Measurements from ENCODE around the gene TTC33.
"Not testable (repeated sequence)": the region's sequence is repeated elsewhere in the genome, so short reads cannot be mapped to it uniquely, and the experiment has no call there.

The TTC33 gene, protein sequence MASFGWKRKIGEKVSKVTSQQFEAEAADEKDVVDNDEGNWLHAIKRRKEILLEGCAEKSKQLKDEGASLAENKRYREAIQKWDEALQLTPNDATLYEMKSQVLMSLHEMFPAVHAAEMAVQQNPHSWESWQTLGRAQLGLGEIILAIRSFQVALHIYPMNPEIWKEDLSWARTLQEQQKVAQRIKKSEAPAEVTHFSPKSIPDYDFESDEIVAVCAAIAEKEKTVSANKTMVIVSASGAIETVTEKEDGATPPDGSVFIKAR

DNA sequence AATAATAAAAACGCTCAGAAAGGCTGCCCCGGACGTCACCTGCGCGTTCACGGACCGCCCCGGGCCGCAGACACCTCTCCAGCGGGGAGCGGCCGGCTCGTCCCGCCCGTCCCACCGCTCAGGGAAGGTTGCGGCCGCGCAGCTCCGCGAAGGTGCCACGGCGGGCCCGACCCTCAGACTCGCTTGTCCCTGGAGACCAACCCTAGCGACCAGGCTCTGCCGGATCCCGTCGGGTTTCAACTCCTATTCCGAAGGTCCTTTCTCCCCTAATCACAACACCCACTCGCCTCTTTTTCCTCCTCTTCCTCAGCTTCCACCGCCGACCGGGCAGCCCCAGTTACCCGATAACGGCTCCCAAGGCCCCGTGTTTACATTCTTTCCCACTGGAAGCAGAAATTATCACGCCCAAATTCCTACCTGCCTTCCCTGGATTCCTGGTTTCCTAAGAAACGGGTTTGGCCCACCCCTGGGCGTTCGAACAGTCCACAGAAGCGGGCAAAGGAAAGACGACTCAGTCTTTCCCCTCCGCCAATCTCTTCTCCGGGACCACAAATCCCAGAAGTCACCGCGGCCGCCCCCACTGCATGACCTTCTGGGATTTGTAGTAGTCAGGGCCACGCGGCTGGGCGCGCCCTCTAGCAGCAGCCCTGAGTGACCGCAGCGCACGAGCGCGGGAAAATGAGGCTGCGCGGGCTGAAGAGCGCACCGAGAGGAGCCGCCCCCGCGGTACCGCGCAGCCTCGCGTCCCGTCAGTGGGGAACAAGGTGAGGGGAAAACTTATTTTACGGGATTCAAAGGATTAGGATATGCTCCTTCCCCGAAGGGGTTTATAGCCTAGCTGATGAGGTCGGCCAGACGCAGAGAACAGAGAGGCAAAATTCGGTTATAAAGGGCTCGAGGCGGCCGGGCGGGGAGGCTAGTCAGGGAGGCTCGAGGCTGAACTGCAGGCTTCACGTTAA, at the start of gene TTC33:
TSS of gene TTC33 (minus strand) at position 555 of the 959 bp plus-strand sequence. CDS start 8,943 bp downstream, outside the sequence.
- DNase-seq (ENCODE audit: low read depth): peak; percentile 57

DNA sequence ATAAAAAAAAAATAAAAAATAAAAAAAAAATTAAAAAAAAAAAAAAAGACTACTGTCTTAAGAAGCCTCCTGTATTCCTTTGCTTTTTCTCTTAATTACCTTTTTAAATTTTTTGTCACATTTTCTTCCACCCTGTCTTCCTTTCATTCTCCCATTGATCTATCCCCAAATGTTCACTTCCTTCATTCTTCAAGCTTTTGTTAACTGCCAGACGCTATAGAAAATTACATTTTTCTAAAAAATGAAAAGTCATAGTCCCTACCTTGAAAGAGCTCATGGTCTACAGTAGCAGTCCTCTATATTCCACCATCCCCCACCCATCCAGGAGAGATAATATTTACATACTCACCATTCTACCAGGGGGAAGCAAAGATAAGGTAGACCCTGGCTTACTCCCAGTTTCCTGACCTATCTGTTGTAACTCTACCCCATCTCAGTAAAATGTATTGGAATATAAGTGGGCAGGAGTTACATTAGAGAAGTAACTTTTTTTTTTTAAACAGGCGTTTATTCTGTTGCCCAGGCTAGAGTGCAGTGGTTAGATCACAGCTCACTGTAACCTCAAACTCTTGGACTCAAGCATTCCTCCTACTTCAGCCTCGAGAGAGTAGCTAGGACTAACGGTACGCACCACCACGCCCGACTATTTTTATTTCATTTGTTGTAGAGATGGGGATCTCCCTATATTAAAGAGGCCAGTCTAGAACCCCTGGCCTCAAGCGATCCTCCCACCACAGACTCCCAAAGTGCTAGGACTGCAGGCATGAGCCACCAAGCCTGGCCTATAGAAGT, 46.2 kb upstream of the TTC33 start:
- no peak for DNase-seq (ENCODE audit: low read depth)

DNA sequence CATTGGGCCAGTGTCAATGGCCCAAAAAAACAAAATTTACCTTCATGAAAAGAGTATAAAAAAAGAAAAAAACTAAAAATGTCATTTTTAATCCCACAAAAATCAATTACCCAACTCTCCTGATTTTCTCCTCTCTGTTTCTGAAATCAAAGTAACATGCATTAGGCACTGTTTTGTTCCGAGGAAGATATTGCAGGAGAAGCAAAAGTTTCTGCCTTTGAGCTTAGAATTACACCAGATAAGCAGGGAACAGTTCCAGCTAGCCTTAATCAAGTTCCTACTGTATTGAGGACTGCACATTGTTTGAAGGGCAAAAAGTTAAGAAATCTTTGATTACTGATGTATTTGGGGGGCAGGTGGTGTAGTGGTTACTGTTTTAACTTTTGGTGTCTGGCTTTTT, 43.5 kb upstream of the TTC33 start:
- no peak for DNase-seq (ENCODE audit: low read depth)

DNA sequence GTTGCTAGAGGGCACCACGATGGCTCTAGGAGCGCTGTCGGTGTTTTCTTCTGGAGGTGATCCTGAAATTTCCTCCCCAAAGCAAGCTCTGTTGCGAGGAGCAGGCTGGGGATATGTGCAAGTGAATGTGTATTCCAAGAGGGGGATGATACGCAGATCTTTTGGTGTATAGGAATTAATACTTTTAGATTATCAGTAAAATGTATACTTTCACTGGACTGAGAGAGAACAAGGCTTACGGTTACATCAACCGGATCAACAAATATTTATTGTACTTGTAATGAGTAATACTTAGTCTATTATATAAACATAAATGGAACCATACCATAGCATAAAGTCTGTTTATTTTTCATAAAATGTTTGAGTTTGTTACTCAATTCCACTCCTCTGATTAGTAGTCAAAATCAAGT, 43.0 kb upstream of the TTC33 start:
- no peak for DNase-seq (ENCODE audit: low read depth)

DNA sequence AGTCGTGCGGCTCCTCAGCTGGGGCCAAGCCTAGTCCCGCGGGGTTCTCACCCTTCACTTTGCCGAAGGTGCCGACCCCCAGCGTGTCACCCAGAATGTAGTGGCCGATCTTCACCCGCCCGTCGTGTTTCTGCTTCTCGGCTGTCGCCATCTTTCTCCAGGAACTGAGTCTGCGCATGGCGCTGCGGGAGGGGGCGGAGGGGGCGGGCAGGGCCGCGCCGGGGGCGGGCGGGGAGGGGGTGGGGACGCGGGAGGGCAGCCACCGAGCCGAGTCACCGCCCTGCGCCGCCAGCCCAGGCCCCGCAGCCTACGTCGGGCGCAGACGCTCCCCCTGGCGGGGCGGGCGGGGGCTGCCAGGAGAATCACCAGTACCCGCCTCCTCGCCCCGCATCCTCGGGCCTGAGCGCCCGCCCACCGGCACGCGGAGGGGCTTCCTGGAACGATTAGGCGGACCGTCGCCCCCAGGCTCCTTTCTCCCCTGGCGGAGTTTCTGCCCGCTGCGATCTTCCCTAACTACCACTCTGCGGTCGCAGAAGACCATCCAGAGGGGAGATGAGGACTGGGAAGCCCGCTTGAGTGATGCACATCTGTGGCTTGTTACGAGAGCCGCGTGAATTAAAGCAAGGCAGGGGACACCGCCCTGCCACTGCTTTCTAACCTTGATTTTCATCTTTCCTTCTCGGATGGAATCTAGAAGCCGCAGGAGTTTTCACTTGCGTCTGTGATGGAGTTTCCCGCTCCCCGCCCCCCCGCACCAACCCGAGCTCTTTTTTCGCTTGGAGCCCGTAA, 42.4 kb upstream of the TTC33 start, which contains the start of gene PRKAA1:
TSS of gene PRKAA1 (minus strand) at position 363 of the 789 bp plus-strand sequence. CDS start at position 178, 185 bp downstream.
- DNase-seq (ENCODE audit: low read depth): no peak

DNA sequence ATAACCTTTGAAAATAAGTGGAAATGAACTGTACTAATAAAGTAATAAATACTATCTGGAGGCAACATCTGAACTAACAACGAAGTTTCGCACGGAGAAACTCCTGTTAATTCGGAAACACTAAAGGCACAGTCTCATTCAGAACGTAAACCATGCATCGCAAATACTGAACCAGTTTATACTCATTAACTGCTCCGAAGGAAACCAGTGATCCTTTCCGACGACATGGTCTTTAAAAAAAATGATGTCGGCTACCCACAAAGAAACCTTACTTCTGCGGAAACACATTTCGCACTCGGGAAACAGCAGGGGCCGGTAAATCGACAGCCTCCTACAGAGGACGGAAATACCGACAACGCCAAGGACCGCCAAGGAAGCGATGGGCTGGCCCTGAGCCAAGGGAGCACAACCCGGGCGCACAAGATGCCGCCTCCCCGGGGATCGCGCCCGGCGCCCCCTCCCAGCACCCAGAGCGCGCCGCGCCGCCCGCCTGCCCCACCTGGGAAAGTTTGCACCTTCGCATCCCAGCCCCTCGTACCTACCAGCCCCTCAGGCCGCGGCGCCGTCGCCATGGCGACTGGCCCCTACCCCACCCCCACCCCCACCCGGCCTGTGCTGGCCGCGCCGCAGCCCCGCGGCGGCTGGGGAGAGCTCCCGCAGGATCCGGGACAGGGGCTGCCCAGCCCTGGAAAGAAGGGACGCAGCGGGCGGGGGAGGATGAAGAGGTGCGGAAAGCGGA, 41.7 kb upstream of the TTC33 start:
- no peak for DNase-seq (ENCODE audit: low read depth)

DNA sequence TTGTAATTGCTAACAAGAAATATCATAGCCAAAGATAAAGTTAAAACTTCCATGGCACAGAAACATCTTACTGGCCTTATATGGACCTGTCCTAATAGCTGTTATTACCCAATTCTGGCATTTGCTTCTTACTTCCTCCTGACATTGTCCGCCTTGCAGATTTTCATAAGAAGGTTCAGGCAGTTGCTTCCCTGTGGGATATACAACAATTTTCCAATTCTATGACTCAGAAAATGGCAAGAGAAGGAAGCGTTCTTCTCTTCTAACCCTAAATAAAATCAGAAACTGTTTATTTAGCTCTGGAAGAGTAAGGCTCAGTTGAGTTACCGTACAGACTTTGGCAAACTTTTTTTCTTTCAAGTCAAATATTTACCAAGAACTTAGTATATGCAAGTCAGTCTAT, 40.7 kb upstream of the TTC33 start:
- DNase-seq (ENCODE audit: low read depth): no peak

DNA sequence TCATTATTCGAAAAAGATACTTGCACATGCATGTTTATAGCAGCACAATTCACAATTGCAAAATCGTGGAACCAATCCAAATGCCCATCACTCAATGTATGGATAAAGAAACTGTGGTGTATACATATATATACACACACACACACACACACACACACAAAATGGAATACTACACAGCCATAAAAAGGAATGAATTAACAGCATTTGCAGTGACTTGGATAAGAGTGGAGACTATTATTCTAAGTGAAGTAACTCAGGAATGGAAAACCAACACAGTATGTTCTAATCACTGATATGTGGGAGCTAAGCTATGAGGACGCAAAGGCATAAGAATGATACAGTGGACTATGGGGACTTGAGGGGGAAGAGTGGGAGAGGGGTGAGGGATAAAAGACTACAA, 39.1 kb upstream of the TTC33 start:
- DNase-seq (ENCODE audit: low read depth): not testable (repeated sequence)

DNA sequence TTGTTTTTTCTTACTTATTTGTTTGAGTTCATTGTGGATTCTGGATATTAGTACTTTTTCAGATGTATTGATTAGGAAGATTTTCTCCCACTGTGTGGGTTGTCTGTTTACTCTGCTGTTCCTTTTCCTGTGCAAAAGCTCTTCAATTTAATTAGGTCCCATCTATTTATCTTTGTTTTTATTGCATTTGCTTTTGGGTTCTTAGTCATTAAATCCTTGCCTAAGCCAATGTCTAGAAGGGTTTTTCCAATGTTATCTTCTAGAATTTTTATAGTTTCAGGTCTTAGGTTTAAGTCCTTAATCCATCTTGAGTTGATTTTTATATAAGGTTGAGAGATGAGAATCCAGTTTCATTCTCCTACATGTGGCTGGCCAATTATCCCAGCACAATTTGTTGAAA, 38.6 kb upstream of the TTC33 start:
- DNase-seq (ENCODE audit: low read depth): not testable (repeated sequence)

DNA sequence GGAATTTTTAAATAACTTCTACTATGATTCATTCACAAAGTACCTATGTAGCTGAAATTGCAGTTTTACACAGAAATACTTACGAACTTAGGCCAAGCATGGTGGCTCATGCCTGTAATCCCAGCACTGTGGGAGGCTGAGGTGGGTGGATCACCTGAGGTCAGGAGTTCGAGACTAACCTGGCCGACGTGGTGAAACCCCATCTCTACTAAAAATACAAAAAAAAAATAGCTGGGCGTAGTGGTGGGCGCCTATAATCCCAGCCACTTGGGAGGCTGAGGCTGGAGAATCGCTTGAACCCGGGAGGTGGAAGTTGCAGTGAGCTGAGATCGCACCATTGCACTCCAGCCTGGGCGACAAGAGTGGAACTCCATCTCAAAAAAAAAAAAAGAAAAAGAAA, 36.9 kb upstream of the TTC33 start:
- DNase-seq (ENCODE audit: low read depth): not testable (repeated sequence)

DNA sequence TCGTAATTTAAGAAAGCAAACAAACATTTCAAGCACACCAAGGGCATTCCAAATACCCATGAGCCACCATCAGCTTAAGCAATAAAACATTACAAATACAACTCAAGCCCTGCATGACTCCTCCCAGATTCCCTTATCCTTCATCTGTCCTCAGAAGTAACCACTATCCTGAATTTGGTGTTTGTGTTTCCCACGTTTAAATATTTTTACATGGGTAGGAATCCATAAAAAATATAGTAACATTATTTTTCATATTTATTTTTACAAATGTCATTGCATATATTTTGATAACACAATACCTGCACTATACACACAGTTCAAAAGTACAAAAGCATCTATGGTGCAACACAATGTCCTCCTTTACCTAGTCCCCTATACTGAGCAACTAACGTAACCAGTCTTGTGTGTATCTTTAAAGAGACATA, 36.0 kb upstream of the TTC33 start:
- no peak for DNase-seq (ENCODE audit: low read depth)

DNA sequence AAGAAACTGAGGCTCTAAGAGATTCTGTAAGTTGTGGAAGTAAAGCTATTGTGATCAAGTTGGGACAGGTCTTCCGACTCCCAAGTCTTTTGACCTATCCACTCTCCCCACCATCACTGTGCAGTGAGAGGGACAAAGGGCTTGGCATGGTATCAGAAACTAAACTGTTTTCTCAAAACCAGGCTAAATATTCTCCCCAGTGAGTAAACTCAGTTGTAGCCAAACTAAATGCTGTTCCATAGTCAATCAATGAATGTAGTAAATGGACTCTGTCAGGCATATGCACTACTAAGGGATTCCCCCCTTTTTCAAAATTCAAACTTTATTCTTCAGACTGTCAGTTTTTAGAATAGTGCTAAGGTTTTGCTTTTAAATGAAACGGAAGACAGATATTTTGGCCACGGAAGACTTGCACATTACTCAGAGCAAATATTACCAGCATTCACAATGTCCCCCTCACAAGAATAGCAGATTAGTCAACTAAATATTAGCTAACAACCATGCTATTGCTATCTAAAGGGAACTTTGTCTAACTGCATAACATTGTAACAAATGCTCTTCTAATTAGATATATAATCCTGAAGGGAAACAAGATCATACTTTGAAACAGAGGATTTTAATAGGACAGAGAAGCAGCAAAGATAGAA, 35.3 kb upstream of the TTC33 start:
- DNase-seq (ENCODE audit: low read depth): no peak

DNA sequence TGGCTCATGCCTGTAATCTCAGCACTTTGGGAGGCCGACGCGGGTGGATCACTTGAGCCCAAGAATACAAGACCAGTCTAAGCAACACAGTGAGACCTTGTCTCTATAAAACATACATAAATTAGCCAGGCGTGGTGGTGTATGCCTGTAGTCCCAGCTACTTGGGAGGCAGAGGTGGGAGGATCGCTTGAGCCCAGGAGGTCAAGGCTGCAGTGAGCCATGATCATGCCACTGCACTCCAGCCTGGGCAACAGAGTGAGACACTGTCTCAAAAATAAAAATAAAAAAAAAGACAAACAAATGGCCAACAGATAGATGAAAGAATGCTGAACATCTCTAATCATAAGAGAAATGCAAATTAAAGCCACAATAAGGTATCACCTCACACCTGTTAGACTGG, 33.2 kb upstream of the TTC33 start:
- DNase-seq (ENCODE audit: low read depth): not testable (repeated sequence)

DNA sequence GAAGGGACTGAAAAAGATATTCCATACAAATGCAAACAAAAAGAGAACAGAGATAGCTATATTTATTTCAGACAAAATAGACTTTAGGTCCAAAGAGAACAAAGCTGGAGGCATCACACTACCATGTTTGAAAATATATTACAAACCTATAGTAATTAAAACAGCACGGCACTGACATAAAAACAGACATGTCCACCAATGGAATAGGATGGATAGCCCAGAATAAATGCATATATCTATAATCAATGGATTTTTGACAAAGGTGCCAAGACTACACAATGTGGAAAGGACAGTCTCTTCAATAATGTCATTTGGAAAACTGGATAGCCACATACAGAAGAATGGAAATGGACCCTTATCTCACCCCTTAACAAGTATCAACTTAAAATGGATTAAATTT, 32.2 kb upstream of the TTC33 start:
- DNase-seq (ENCODE audit: low read depth): no peak

DNA sequence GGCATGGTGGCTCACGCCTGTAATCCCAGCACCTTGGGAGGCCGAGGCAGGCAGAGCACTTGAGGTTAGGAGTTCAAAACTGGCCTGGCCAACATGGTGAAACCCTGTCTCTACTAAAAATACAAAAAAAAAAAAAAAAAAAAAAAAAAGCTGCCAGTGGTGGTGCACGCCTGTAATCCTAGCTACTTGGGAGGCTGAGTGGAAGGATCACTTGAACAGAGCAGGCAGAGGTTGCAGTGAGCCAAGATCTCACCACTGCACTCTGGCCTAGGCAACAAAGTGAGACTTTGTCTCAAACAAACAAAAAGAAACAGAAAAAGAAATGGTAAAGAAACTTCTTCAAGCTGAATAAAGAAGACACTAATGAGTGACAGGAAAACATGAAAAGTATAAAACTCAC, 30.9 kb upstream of the TTC33 start:
- DNase-seq (ENCODE audit: low read depth): not testable (repeated sequence)

DNA sequence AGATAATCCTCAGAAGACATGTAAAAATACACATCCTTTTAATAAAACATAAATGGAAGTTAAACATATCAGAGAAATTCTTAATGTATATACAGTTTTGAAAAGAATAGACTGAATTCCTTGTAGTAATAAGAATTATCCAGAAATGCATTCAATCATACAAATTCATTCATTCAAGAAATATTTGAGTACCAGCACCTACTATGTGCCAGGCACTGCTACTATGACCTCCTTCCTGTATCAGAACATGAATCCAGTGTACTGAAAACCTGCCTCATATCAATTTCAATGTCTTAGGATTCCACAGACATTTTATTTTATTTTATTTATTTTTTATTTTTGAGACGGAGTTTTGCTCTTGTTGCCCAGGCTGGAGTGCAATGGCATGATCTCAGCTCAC, 29.2 kb upstream of the TTC33 start:
- DNase-seq (ENCODE audit: low read depth): no peak

DNA sequence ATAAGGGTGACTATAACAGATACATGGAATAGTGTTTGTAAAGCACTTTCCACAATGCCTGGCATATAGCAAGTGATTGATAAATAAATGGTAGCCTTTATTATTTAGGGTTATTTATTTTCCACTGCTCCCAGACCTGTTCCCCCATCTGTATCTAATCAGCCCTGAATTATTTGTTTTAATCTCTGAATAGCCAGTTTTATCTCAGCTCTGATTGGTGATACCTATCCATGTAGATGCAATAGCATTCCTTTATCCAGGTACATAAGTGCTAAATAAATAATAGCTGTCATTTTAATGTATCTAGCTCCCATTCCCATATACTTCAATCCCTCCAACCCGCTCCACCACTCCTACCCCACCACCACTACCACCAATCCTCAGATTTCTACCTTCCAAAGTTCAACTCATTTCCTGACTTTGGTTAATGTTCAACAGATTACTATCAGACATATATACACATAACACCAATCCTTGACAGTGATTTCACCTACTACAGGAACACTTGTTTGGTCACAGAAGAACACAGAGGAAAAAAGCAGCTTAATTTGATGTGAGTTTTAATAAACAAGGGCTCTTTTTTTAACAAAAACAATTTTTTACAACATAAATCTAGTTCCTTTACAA, 28.4 kb upstream of the TTC33 start:
- no peak for DNase-seq (ENCODE audit: low read depth)

DNA sequence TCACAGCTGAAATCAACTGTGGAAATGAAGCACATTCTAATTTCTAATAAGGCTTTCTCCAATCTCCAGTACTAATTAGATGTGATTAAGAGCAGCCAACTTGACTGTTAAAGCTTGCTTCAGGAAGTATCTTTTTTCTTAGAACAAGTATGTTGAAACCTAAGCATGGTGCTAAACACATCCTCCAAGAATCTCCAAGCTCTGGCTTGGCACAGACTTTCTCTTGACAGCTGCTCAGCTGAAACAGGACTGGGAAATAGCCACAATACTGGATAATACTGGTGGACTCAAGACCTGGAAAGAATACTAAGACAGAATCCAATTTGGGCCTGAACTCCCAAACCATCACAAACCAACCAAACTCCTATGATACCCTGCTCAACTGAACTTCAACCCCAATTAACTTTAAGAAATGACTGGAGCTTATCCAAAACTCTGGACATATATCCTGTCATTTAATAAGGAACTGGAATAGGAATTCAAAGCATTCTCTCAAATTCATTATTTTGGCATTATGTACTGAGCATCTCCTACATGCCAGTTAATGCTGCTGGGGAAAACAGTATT, 26.2 kb upstream of the TTC33 start:
- no peak for DNase-seq (ENCODE audit: low read depth)

DNA sequence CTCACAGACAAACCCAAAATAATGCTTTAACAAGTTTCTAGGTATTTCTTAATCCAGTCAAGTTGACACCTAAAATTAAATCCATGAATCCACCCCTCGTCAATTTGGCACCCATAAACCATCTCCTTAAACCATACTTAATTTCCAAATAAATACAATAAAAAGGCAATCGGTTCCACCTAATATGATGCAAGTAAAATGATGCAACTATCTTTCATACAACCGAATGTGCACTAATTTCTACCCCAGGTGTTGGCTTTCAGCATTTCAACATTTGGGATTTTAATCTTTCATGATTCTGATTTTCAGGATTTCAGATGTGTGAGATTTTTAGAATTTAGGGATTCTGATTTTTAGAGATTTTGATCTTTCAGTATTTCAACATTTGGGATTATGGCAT, 25.1 kb upstream of the TTC33 start:
- no peak for DNase-seq (ENCODE audit: low read depth)
